Measurements from ENCODE around the gene SCARB1.

SCARB1 gene

DNA sequence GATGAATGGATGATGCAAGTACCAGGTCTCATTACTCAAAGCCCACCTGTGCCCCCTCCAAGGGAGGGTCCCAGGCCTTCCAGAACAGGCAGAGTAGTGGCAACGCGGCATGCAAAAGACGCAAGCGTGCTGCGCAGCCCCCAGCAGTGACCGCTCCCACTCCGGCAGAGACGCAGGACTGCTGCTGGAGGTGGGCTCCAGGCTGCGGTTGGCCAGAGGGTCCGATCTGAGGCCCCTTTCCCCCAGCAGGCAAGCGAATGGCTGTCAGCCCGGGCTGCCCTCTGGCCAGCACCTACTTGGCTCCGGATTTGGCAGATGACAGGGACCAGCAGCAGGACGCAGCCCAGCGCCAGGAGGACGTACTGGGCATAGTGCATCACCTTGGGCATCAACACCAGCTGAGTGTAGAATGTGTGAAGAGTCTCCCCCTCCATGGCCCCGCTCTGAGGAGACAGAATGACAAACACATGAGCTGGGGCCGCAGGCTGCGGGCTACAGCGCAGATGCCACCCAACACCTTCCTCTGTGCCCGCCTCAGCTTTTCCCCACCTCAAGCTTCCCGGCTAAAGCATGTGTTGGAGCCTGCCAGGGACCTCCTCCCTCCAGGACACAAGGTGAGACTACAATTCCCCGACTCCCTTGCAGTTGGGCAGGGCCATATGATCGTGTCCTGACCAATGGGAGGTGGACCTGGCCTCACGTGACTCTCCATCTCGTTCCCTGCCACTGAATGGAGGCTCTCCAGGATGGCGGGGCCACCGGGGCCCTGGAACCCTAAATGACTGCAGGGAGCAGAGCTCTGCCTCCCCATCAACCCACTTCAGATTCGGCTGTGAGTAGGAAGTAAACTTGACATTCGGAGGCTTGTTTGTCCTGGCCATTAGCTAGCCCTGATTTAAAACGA is 77.4 kb downstream of the SCARB1 start:
- Histone ChIP-seq H3K4me1 (ENCODE audit: control insufficient read depth, insufficient read depth, low read length) (no peaks in the 10 kb centered on the region), H3K9ac (ENCODE audit: low read length) (no peak overlapping the region), H3K27me3 (ENCODE audit: control insufficient read depth, insufficient read depth, low read length) (no peaks in the 10 kb centered on the region), H3K9me3 (ENCODE audit: control insufficient read depth, insufficient read depth, low read depth, low read length) (no peaks in the 10 kb centered on the region), H3K36me3 (ENCODE audit: control insufficient read depth, insufficient read depth, low read length) (peaks cover 43% of the 10 kb centered on the region), H3K4me3 (ENCODE audit: low read depth, low read length) (no peak overlapping the region), H3K27ac (ENCODE audit: low read depth, low read length) (no peak overlapping the region)

DNA sequence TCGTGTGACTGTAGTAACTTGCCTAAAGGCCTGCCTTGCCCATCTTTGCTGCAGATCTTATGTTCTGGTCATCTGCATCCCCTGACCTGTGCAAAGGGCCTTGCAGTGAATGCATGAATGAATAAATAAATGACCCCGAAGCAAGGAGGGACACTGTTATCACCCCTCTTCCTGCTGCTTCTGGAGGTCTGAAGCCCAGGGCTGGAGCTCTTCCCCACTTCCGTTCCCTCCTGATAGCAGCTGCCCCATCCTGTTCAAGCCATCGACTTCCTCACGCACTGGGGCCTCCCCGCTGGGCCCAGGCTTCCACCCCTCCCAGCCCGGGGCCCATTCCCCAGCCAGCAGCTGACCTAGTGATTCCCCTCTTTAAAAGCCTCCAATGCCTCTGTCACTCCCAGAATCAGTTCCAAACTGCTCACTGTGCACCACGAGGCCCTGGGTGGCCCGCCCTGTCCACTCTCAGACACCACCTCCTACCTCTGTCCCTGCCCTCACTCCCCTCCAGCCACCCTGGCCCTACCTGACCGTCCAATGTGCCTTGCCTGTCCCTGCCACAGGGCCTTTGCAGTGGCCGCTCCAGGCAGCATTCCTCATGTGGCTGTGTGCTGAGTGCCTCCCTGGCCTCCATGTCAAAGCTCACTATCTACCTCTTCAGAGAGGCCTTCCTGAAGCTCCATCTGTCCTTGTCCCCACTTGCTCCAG is 78.6 kb downstream of the SCARB1 start:
- no peak overlapping the region for H3K9ac ChIP-seq (ENCODE audit: low read length)
- H3K27me3 ChIP-seq (ENCODE audit: control insufficient read depth, insufficient read depth, low read length), result no peaks in the 10 kb centered on the region
- H3K4me3 ChIP-seq (ENCODE audit: low read depth, low read length), result no peak overlapping the region
- peaks cover 33% of the 10 kb centered on the region for H3K36me3 ChIP-seq (ENCODE audit: control insufficient read depth, insufficient read depth, low read length)
- H3K4me1 ChIP-seq (ENCODE audit: control insufficient read depth, insufficient read depth, low read length), result no peaks in the 10 kb centered on the region
- H3K27ac ChIP-seq (ENCODE audit: low read depth, low read length), result no peak overlapping the region
- H3K9me3 ChIP-seq (ENCODE audit: control insufficient read depth, insufficient read depth, low read depth, low read length), result no peaks in the 10 kb centered on the region

DNA sequence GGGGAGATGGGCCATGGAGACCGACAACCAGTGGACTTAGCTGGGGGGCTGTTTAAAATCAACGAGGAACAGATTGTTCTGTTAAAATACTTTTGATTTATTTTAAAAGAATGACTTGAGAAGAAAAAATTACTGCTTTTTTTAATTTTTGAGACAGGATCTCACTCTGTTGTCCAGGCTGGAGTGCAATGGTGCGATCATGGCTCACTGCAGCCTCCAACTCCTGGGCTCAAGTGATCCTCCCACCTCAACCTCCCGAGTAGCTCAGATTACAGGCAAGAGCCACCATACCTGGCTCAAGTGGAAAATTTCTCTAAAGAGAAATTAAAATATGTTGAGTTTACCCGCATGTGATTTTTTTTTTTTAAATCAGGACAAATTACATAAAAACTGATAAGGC is 80.6 kb downstream of the SCARB1 start:
- no peaks in the 10 kb centered on the region for H3K9me3 ChIP-seq (ENCODE audit: control insufficient read depth, insufficient read depth, low read depth, low read length)
- H3K9ac ChIP-seq (ENCODE audit: low read length), result no peak overlapping the region
- H3K36me3 ChIP-seq (ENCODE audit: control insufficient read depth, insufficient read depth, low read length), result peaks cover 27% of the 10 kb centered on the region
- H3K4me3 ChIP-seq (ENCODE audit: low read depth, low read length), result no peak overlapping the region
- no peak overlapping the region for H3K27ac ChIP-seq (ENCODE audit: low read depth, low read length)
- no peaks in the 10 kb centered on the region for H3K27me3 ChIP-seq (ENCODE audit: control insufficient read depth, insufficient read depth, low read length)
- H3K4me1 ChIP-seq (ENCODE audit: control insufficient read depth, insufficient read depth, low read length), result no peaks in the 10 kb centered on the region

DNA sequence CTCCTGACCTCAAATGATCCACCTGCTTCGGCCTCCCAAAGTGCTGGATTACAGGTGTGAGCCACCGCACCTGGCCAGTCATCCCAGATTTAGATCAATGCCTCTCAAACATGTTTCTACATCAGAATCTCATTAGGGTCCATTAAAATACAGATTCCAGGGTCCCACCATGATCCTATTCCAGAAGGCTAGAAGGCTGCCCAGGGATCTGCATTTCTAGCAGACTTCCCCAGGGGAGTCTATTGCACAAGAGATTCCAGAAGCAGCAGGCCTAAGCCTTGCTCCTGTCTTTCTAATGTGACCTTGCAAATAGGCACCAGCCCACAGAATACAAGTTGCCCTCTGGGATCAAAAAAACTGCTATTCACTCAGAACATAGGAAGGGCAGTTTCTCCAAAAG is 81.5 kb downstream of the SCARB1 start:
- H3K9me3 ChIP-seq (ENCODE audit: control insufficient read depth, insufficient read depth, low read depth, low read length), result no peaks in the 10 kb centered on the region
- H3K27ac ChIP-seq (ENCODE audit: low read depth, low read length), result no peak overlapping the region
- no peak overlapping the region for H3K4me3 ChIP-seq (ENCODE audit: low read depth, low read length)
- H3K27me3 ChIP-seq (ENCODE audit: control insufficient read depth, insufficient read depth, low read length), result no peaks in the 10 kb centered on the region
- no peaks in the 10 kb centered on the region for H3K4me1 ChIP-seq (ENCODE audit: control insufficient read depth, insufficient read depth, low read length)
- no peak overlapping the region for H3K9ac ChIP-seq (ENCODE audit: low read length)
- peaks cover 28% of the 10 kb centered on the region for H3K36me3 ChIP-seq (ENCODE audit: control insufficient read depth, insufficient read depth, low read length)

DNA sequence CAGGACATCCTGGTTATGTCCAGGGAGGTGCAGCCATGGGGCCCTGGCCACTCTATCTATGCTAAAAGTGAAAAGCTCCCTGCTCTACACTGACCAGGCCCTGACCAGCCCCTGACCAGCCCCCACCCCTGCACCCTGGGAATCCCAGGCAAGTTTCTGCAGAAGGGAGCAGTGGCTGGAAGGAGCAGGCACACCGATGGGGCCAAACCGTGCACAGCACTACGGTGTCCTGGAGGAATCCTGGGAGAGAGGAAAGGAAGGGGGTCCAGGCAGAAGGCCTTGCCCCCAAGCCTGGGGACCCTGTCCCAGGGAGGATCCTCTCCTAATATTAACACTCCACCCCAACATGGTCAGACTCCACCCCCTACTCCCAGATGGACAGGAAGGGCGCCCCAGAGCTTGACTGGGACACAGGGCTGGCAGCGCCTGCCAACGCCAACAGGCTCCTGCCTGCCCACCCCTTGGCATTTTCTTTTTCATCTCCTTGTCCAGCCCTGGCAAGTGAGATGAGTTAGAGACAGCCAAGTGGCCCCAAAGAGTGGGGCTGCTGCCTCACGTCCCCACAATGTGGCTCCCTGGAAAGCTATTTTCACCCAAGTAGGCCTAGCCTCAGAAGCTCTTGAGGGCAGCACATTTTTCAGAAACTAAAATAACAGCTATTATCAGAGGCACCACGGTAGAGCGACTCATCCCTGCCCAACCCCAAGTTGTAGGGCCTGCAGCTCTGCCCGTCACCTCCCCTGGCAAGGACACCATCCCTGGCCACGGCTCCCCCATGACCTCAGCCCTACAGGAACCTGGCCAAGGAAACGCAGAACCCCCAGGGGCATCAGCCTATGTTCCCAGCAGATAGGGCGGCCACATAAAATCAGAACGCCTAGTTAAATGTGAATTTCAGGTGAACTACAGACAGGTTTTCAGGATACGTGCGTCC is 82.6 kb downstream of the SCARB1 start:
- no peaks in the 10 kb centered on the region for H3K4me1 ChIP-seq (ENCODE audit: control insufficient read depth, insufficient read depth, low read length)
- H3K36me3 ChIP-seq (ENCODE audit: control insufficient read depth, insufficient read depth, low read length), result peaks cover 24% of the 10 kb centered on the region
- no peak overlapping the region for H3K27ac ChIP-seq (ENCODE audit: low read depth, low read length)
- no peaks in the 10 kb centered on the region for H3K9me3 ChIP-seq (ENCODE audit: control insufficient read depth, insufficient read depth, low read depth, low read length)
- no peak overlapping the region for H3K4me3 ChIP-seq (ENCODE audit: low read depth, low read length)
- no peaks in the 10 kb centered on the region for H3K27me3 ChIP-seq (ENCODE audit: control insufficient read depth, insufficient read depth, low read length)
- no peak overlapping the region for H3K9ac ChIP-seq (ENCODE audit: low read length)

DNA sequence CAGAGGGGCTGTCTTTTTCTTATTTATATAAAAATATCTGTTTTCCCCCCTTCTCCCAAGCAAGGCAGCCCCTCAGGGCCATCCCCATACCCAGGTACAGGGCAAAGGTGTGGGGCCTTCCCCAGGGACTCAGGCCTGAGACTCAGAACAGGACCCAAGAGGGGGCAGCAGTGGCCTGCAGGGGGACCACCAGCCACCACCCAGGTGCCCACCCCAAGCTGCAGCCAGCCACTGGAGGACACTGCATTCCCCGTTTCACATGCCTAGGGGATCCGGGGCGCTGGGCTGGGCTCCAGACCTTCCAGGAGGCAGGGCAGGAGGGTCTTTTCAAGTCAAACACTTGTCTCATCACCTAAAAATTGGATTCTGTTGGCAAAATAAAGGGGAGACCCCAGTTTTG is 83.3 kb downstream of the SCARB1 start:
- Histone ChIP-seq H3K9me3 (ENCODE audit: control insufficient read depth, insufficient read depth, low read depth, low read length) (no peaks in the 10 kb centered on the region), H3K27ac (ENCODE audit: low read depth, low read length) (no peak overlapping the region), H3K4me1 (ENCODE audit: control insufficient read depth, insufficient read depth, low read length) (no peaks in the 10 kb centered on the region), H3K4me3 (ENCODE audit: low read depth, low read length) (no peak overlapping the region), H3K27me3 (ENCODE audit: control insufficient read depth, insufficient read depth, low read length) (no peaks in the 10 kb centered on the region), H3K36me3 (ENCODE audit: control insufficient read depth, insufficient read depth, low read length) (peaks cover 18% of the 10 kb centered on the region), H3K9ac (ENCODE audit: low read length) (no peak overlapping the region)

DNA sequence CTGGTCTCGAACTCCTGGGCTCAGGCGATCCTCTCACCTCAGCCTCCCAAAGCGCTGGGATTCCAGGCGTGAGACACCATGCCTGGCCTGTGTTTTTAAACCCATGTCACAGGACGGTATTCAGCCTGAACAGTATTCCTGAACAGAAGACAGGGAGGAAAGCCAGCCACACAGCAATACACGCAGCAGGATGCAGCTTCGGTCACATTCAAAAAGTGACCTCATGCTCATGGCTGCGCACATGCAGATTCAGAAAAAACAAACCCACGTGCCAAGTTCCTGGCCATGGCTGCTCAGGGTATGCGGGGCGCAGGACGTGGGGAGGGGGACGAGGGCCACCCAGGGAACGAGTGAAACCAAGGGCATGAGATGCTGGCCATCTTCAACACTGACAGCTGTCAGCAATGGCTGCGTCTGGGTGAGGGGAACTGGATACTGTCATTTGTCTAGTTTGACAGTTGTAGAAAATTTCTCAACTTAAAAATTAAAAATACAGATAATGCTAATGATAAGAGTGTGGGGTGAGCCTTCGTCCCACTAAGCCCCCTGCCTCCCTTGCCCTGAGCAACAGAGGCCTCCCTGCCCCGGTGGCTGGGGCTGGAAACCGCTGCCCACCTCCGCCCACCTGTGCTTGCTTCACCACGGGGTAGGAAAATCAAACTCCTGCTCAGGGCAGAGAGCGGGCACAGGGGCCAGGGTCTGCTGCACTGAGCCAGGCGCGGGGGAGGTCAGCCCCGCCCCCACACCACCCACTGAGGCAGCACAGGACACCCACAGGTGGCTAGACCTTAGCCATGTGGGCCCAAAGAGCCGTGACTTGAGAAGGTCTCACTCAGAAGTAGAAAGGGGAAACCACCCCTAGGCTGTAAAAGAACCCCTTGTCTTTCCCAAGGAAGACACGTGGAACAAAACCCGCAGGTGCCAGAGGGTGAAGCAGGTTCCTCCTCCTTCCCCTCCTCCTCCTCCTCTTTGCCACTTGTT is 84.2 kb downstream of the SCARB1 start:
- peaks cover 9% of the 10 kb centered on the region for H3K36me3 ChIP-seq (ENCODE audit: control insufficient read depth, insufficient read depth, low read length)
- H3K27ac ChIP-seq (ENCODE audit: low read depth, low read length), result no peak overlapping the region
- H3K27me3 ChIP-seq (ENCODE audit: control insufficient read depth, insufficient read depth, low read length), result no peaks in the 10 kb centered on the region
- H3K4me1 ChIP-seq (ENCODE audit: control insufficient read depth, insufficient read depth, low read length), result no peaks in the 10 kb centered on the region
- H3K4me3 ChIP-seq (ENCODE audit: low read depth, low read length), result no peak overlapping the region
- H3K9me3 ChIP-seq (ENCODE audit: control insufficient read depth, insufficient read depth, low read depth, low read length), result no peaks in the 10 kb centered on the region
- H3K9ac ChIP-seq (ENCODE audit: low read length), result no peak overlapping the region

DNA sequence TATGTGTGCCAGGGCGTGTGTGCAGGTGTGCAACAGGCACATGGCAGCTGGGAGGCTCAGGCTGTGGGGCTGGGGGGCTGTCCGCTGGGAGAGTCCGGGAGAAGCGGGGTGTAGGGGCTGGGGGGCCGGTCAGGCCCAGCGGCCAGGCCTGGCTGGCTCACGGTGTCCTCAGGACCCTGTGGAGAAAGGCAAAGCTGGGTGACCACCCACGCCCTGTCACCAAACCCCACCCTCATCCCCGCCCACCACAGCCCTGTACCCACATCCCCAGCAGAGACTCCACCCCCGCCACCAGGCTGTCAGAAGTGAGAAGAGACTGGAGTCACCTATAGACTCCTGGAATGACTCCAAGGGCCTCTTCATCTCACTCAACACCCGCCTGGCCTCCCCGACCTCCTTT is 85.3 kb downstream of the SCARB1 start:
- Histone ChIP-seq H3K4me1 (ENCODE audit: control insufficient read depth, insufficient read depth, low read length) (no peaks in the 10 kb centered on the region), H3K27me3 (ENCODE audit: control insufficient read depth, insufficient read depth, low read length) (no peaks in the 10 kb centered on the region), H3K27ac (ENCODE audit: low read depth, low read length) (no peak overlapping the region), H3K36me3 (ENCODE audit: control insufficient read depth, insufficient read depth, low read length) (peaks cover 3% of the 10 kb centered on the region; the same call in 1 of the 2 replicates), H3K4me3 (ENCODE audit: low read depth, low read length) (no peak overlapping the region), H3K9ac (ENCODE audit: low read length) (no peak overlapping the region), H3K9me3 (ENCODE audit: control insufficient read depth, insufficient read depth, low read depth, low read length) (no peaks in the 10 kb centered on the region)

DNA sequence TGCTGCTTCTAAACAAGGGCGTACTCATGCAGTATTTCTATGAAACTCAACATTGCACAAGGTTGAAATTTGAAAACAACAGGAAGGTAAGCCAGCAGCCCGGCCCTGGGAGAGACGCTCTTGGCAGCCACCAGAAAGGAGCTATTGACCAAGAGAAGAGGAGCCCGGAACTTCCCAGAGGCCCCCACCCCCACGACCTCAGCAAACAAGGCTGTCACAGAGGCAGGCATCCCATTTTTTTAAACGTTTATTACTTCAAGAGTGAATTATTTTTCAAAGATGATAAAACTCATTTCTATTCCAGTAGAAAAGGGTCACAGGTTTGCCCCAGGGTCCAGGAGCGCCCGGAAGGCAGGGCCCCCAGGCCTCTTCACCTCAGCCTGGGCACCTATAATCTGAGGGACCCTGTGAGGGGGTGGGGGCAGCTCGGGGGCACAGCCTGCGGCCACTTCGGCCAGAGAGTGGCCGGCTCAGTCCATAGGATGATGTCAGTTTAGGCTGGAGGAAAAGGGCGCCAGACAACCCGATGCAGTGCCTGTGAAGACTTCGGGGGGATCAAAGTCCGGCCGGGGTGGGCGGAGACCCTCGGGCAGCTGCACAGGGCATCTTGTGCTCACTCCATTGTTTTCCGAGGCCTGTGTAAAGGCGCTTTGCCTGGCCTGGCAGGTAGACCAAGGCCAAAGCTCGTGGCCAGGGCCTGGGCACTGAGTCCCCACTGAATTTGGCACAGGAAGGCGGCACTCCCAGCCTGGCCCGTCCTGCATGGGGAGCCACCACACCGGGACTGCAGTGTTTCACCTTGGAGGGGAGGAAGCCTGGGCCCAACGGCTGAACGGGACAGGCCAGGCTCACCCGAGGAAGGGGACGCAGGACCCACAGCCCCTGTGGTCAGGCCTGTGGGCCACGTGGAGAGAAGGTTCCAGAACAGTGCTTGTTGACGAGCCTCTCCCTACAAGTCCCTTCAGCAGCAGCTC is 86.0 kb downstream of the SCARB1 start:
- Histone ChIP-seq H3K27ac (ENCODE audit: low read depth, low read length) (no peak overlapping the region), H3K9me3 (ENCODE audit: control insufficient read depth, insufficient read depth, low read depth, low read length) (no peaks in the 10 kb centered on the region), H3K4me3 (ENCODE audit: low read depth, low read length) (no peak overlapping the region), H3K4me1 (ENCODE audit: control insufficient read depth, insufficient read depth, low read length) (no peaks in the 10 kb centered on the region), H3K27me3 (ENCODE audit: control insufficient read depth, insufficient read depth, low read length) (no peaks in the 10 kb centered on the region), H3K36me3 (ENCODE audit: control insufficient read depth, insufficient read depth, low read length) (peaks cover 3% of the 10 kb centered on the region; the same call in 1 of the 2 replicates), H3K9ac (ENCODE audit: low read length) (no peak overlapping the region)
